ENCODE data around the gene GPRC5A.

- no peak for TF ChIP-seq CTCF (IDR thresholded peaks at IDR 0.05)
- TF ChIP-seq POLR2A (IDR thresholded peaks at IDR 0.05), result no peak
These were observed 21.3 kb downstream of the GPRC5A start for GRCh38 chr12:12912711-12913110.

Measured in tibial nerve (tissue), 3 donors.